ENCODE results near the gene GPC6.

GPC6 gene

GRCh38 chr13:93577105-93577504 is 350.5 kb downstream of the GPC6 start:
- no peak for DNase-seq (ENCODE audit: low spot score)

GRCh38 chr13:93589788-93590187 is 363.2 kb downstream of the GPC6 start:
- DNase-seq (ENCODE audit: low spot score) = no peak

GRCh38 chr13:93603043-93603442 is 376.4 kb downstream of the GPC6 start:
- no peak for DNase-seq (ENCODE audit: low spot score)

- no peak for DNase-seq (ENCODE audit: low spot score)
Measured at GRCh38 chr13:93614776-93615175, 388.2 kb downstream of the GPC6 start.

- no peak for DNase-seq (ENCODE audit: low spot score)
Measured at GRCh38 chr13:93620181-93620765, 393.7 kb downstream of the GPC6 start.

- DNase-seq (ENCODE audit: low spot score) = no peak
Measured at GRCh38 chr13:93621051-93621450, 394.4 kb downstream of the GPC6 start.

GRCh38 chr13:93621966-93622365 is 395.4 kb downstream of the GPC6 start:
- DNase-seq (ENCODE audit: low spot score) = no peak

- DNase-seq (ENCODE audit: low spot score) = no peak
Measured at GRCh38 chr13:93624311-93624777, 397.7 kb downstream of the GPC6 start.

GRCh38 chr13:93625536-93625935 is 398.9 kb downstream of the GPC6 start:
- no peak for DNase-seq (ENCODE audit: low spot score)

GRCh38 chr13:93628136-93628797 is 401.7 kb downstream of the GPC6 start:
- DNase-seq (ENCODE audit: low spot score) = no peak

GRCh38 chr13:93635616-93636032 is 409.0 kb downstream of the GPC6 start:
- DNase-seq (ENCODE audit: low spot score) = no peak

- DNase-seq (ENCODE audit: low spot score) = no peak
Measured at GRCh38 chr13:93637852-93638251, 411.2 kb downstream of the GPC6 start.

- DNase-seq (ENCODE audit: low spot score) = no peak
Measured at GRCh38 chr13:93640452-93640851, 413.8 kb downstream of the GPC6 start.

- no peak for DNase-seq (ENCODE audit: low spot score)
Measured at GRCh38 chr13:93646245-93646644, 419.6 kb downstream of the GPC6 start.

- no peak for DNase-seq (ENCODE audit: low spot score)
Measured at GRCh38 chr13:93649496-93649895, 422.9 kb downstream of the GPC6 start.

GRCh38 chr13:93653776-93654175 is 427.2 kb downstream of the GPC6 start:
- DNase-seq (ENCODE audit: low spot score) = no peak

- no peak for DNase-seq (ENCODE audit: low spot score)
Measured at GRCh38 chr13:93655154-93655553, 428.5 kb downstream of the GPC6 start.

GRCh38 chr13:93660391-93661063 is 433.9 kb downstream of the GPC6 start:
- no peak for DNase-seq (ENCODE audit: low spot score)

- DNase-seq (ENCODE audit: low spot score) = no peak
Measured at GRCh38 chr13:93670866-93671265, 444.3 kb downstream of the GPC6 start.

- no peak for DNase-seq (ENCODE audit: low spot score)
Measured at GRCh38 chr13:93672996-93673395, 446.4 kb downstream of the GPC6 start.

- DNase-seq (ENCODE audit: low spot score) = no peak
Measured at GRCh38 chr13:93673885-93674284, 447.3 kb downstream of the GPC6 start.

- no peak for DNase-seq (ENCODE audit: low spot score)
Measured at GRCh38 chr13:93674337-93674755, 447.7 kb downstream of the GPC6 start.

GRCh38 chr13:93680329-93680728 is 453.7 kb downstream of the GPC6 start:
- no peak for DNase-seq (ENCODE audit: low spot score)
